Smooth muscle cell (in vitro differentiated cells): ENCODE data around the gene DNAH3. TPM values are rescaled to one million over a fixed set of nuclear protein-coding genes. Genes with fewer than 3 reads are reported as not detected.
"Not testable (repeated sequence)": the region's sequence is repeated elsewhere in the genome, so short reads cannot be mapped to it uniquely, and the experiment has no call there.

Experiments used
- DNase-seq: peaks from one replicate; lab custom pipeline; 2025; ENCODE audit not compliant: unreplicated experiment; lab: John Stamatoyannopoulos, UW
- H2AFZ ChIP-seq: fragments of 200-600 bp; sonication (generic); 2 replicates; pipeline ENCODE4 v1.6.0; 2016; ENCODE audit warnings: antibody characterized with exemption, low read depth, mild to moderate bottlenecking
- H3F3A ChIP-seq: fragments of 200-600 bp; sonication (generic); 2 replicates; pipeline ENCODE4 v1.6.0; 2017; ENCODE audit warnings: antibody characterized with exemption, low read depth
- H3K27ac ChIP-seq: fragments of 200-600 bp; sonication (generic); 2 replicates; pipeline ENCODE4 v1.5.1; 2016; ENCODE audit warnings: low read depth, mild to moderate bottlenecking
- H3K27me3 ChIP-seq: fragments of 200-600 bp; sonication (generic); 2 replicates; pipeline ENCODE4 v1.6.1; 2016; ENCODE audit warnings: low read depth, mild to moderate bottlenecking
- H3K36me3 ChIP-seq: fragments of 200-600 bp; sonication (generic); 2 replicates; pipeline ENCODE4 v1.5.1; 2016; ENCODE audit warnings: low read depth
- H3K4me1 ChIP-seq: fragments of 200-600 bp; sonication (generic); 2 replicates; pipeline ENCODE4 v1.5.1; 2016; ENCODE audit warnings: low read depth
- H3K4me2 ChIP-seq: fragments of 200-600 bp; sonication (generic); 2 replicates; pipeline ENCODE4 v1.6.0; 2016; ENCODE audit warnings: mild to moderate bottlenecking
- H3K4me3 ChIP-seq: fragments of 200-600 bp; sonication (generic); 2 replicates; pipeline ENCODE4 v1.5.1; 2016; ENCODE audit warnings: mild to moderate bottlenecking
- H3K79me2 ChIP-seq: fragments of 200-600 bp; sonication (generic); 2 replicates; pipeline ENCODE4 v1.6.0; 2016; ENCODE audit warnings: low read depth, mild to moderate bottlenecking
- H3K9ac ChIP-seq: fragments of 200-600 bp; sonication (generic); 2 replicates; pipeline ENCODE4 v1.6.0; 2016; ENCODE audit warnings: low read depth
- H3K9me3 ChIP-seq: fragments of 200-600 bp; sonication (generic); replicated peaks from 2 replicates; pipeline ENCODE4 v1.5.1; 2016; ENCODE audit warnings: low read depth
- H4K20me1 ChIP-seq: fragments of 200-600 bp; sonication (generic); 2 replicates; pipeline ENCODE4 v1.6.0; 2016; ENCODE audit warnings: low read depth
- CTCF ChIP-seq: fragments of 200-600 bp; sonication (generic); IDR thresholded peaks from 2 replicates; pipeline ENCODE4 v1.5.1; 2017; ENCODE audit warnings: borderline replicate concordance, mild to moderate bottlenecking, antibody characterized with exemption; ENCODE audit not compliant: insufficient read depth, poor library complexity, severe bottlenecking
- WGBS: methylation state at CpG from one replicate; pipeline ENCODE4 v1.1.7; 2016; ENCODE audit warnings: low lambda C conversion rate; 5-methylcytosine and 5-hydroxymethylcytosine counted together
- polyA plus RNA-seq: library from polyadenylated mRNA; unstranded; fragments of >200 nt; fragmentation: Nextera tagmentation; extraction: Ambion mirVana; gene quantifications from 2 replicates; pipeline ENCODE4 v1.2.1, GENCODE V29; 2016
- total RNA-seq: library from RNA; depleted of rRNA; stranded (reverse); fragments of >200 nt; gene quantifications from 2 replicates; pipeline ENCODE4 v1.2.3, GENCODE V29; 2014

The DNAH3 gene
- total and polyA plus RNA-seq, 2 experiments from 2014 or later = not detected

GRCh38 chr16:20946015-20946629 lies 204.5 kb downstream of the DNAH3 start:
- no peak for TF ChIP-seq CTCF
- H3K27me3 ChIP-seq = no peaks in the 10 kb centered on the region
- H3K4me1 ChIP-seq = no peaks in the 10 kb centered on the region
- no peaks in the 10 kb centered on the region for H3K79me2 ChIP-seq
- H3K4me2 ChIP-seq = no peak overlapping the region
- H2AFZ ChIP-seq = no peak overlapping the region
- DNase-seq = no peak
- H3K9ac ChIP-seq = no peak overlapping the region
- no peak overlapping the region for H3K27ac ChIP-seq
- 72% methylated on average over 8 of the region's 8 CpGs for WGBS
- no peaks in the 10 kb centered on the region for H3F3A ChIP-seq
- H3K9me3 ChIP-seq = no peaks in the 10 kb centered on the region
- H4K20me1 ChIP-seq = no peaks in the 10 kb centered on the region
- no peak overlapping the region for H3K4me3 ChIP-seq
- H3K36me3 ChIP-seq = no peaks in the 10 kb centered on the region

- H4K20me1 ChIP-seq, H3K36me3 ChIP-seq, DNase-seq, H3K27me3 ChIP-seq, H3F3A ChIP-seq, H3K4me2 ChIP-seq, H3K4me3 ChIP-seq, H3K9me3 ChIP-seq, H2AFZ ChIP-seq, H3K27ac ChIP-seq, H3K79me2 ChIP-seq, H3K4me1 ChIP-seq, H3K9ac ChIP-seq: not testable (repeated sequence)
- WGBS = 95% methylated on average over 11 of the region's 11 CpGs
Measured at GRCh38 chr16:20945575-20945875, 205.1 kb downstream of the DNAH3 start.

GRCh38 chr16:20944861-20945574 lies 205.6 kb downstream of the DNAH3 start:
- Histone ChIP-seq H3F3A (no peaks in the 10 kb centered on the region), H3K4me3 (no peak overlapping the region), H3K27ac (no peak overlapping the region), H3K9me3 (no peaks in the 10 kb centered on the region), H3K79me2 (no peaks in the 10 kb centered on the region), H3K9ac (no peak overlapping the region), H3K27me3 (no peaks in the 10 kb centered on the region), H2AFZ (no peak overlapping the region), H4K20me1 (no peaks in the 10 kb centered on the region), H3K36me3 (no peaks in the 10 kb centered on the region), H3K4me1 (no peaks in the 10 kb centered on the region), H3K4me2 (no peak overlapping the region)
- 90% methylated on average over 5 of the region's 5 CpGs for WGBS
- TF ChIP-seq CTCF = no peak
- DNase-seq = no peak

- Histone ChIP-seq H3K27ac (no peak overlapping the region), H3K27me3 (no peaks in the 10 kb centered on the region), H3K4me1 (no peaks in the 10 kb centered on the region), H3K4me2 (no peak overlapping the region), H4K20me1 (no peaks in the 10 kb centered on the region), H3K36me3 (no peaks in the 10 kb centered on the region), H2AFZ (no peak overlapping the region), H3F3A (no peaks in the 10 kb centered on the region), H3K9me3 (no peaks in the 10 kb centered on the region), H3K4me3 (no peak overlapping the region), H3K79me2 (no peaks in the 10 kb centered on the region), H3K9ac (no peak overlapping the region)
- 76% methylated on average over 4 of the region's 4 CpGs for WGBS
- TF ChIP-seq CTCF = no peak
- no peak for DNase-seq
Measured at GRCh38 chr16:20942256-20942655, 208.4 kb downstream of the DNAH3 start.
